HG02642 (cell line): ENCODE data around the gene SIRT6.
"Not testable (repeated sequence)": the region's sequence is repeated elsewhere in the genome, so short reads cannot be mapped to it uniquely, and the experiment has no call there.

Source experiments
- ATAC-seq: cut with Tn5 transposase; IDR thresholded peaks from one replicate; pipeline ENCODE4 v1.9.1; 2021; ENCODE audit warnings: mild to moderate bottlenecking; ENCODE audit not compliant: unreplicated experiment, poor library complexity

SIRT6 gene

GRCh38 chr19:4200940-4201542 lies 18.7 kb upstream of the SIRT6 start:
- no peak for ATAC-seq

- no peak for ATAC-seq
Observed at GRCh38 chr19:4199699-4200293, 17.4 kb upstream of the SIRT6 start.

GRCh38 chr19:4198467-4199126 lies 16.2 kb upstream of the SIRT6 start:
- ATAC-seq, result no peak

- ATAC-seq, result no peak
Observed at GRCh38 chr19:4197625-4198466, 15.5 kb upstream of the SIRT6 start.

GRCh38 chr19:4197228-4197624 lies 14.9 kb upstream of the SIRT6 start:
- ATAC-seq, result no peak

- no peak for ATAC-seq
Observed at GRCh38 chr19:4196587-4197148, 14.3 kb upstream of the SIRT6 start.

- no peak for ATAC-seq
Observed at GRCh38 chr19:4196009-4196408, 13.6 kb upstream of the SIRT6 start.

GRCh38 chr19:4194353-4194752 lies 12.0 kb upstream of the SIRT6 start:
- ATAC-seq, result no peak

GRCh38 chr19:4192537-4192936 lies 10.2 kb upstream of the SIRT6 start:
- not testable (repeated sequence) for ATAC-seq

GRCh38 chr19:4189641-4190040 lies 7.3 kb upstream of the SIRT6 start:
- ATAC-seq, result no peak

- ATAC-seq, result no peak
Observed at GRCh38 chr19:4187313-4188122, 5.2 kb upstream of the SIRT6 start.

- no peak for ATAC-seq
Observed at GRCh38 chr19:4186087-4186993, 4.0 kb upstream of the SIRT6 start.

- ATAC-seq, result no peak
Observed at GRCh38 chr19:4185413-4186086, 3.2 kb upstream of the SIRT6 start.

- no peak for ATAC-seq
Observed at GRCh38 chr19:4184718-4185352, 2.5 kb upstream of the SIRT6 start.

GRCh38 chr19:4183967-4184717 lies 1.8 kb upstream of the SIRT6 start:
- no peak for ATAC-seq

- ATAC-seq, result no peak
Observed at GRCh38 chr19:4181053-4181508, 1.3 kb downstream of the SIRT6 start.

- ATAC-seq, result no peak
Observed at GRCh38 chr19:4178990-4179389, 3.4 kb downstream of the SIRT6 start.
